ENCODE measurements around the gene TDRD7. TPM values are rescaled to one million over a fixed set of nuclear protein-coding genes. Genes with fewer than 3 reads are reported as not detected.
A peak's percentile ranks its signal among the peaks of the same experiment; 100 is the strongest.

The TDRD7 gene
- total and polyA plus RNA-seq, 9 of the 15 experiments (the other 6 are each of a cell fraction or from before 2014, with no cell fraction given): 2.2 to 7.7 (median 5.2) TPM

GRCh38 chr9:97528529-97529230 lies 116.8 kb downstream of the TDRD7 start:
- Histone ChIP-seq H3K4me3 (no peak overlapping the region), H4K20me1 (replicated peaks; ENCODE audit: control insufficient read depth, insufficient read depth, low read length) (0 out of 2 replicates have a peak, but pooled peaks cover 5% of the 10 kb centered on the region), H3K27ac (ENCODE audit: extremely low read depth, low read depth, low read length) (no peak overlapping the region), H3K9ac (ENCODE audit: insufficient read depth in 1 of 2, low read depth in 2 of 2, low read length in 2 of 2) (no peak overlapping the region), H3K9me1 (ENCODE audit: control insufficient read depth, insufficient read depth, low read length) (no peaks in the 10 kb centered on the region), H2AFZ (ENCODE audit: low read depth, low read length) (no peak overlapping the region), H3K36me3 (ENCODE audit: control insufficient read depth, insufficient read depth, low read length) (peaks cover 88% of the 10 kb centered on the region), H3K4me1 (replicated peaks in 1 of 2; ENCODE audit: control insufficient read depth in 2 of 2, insufficient read depth in 2 of 2, low read length in 2 of 2) (no peaks in the 10 kb centered on the region), H3K9me3 (replicated peaks; ENCODE audit: control insufficient read depth, insufficient read depth, low read depth, low read length) (no peaks in the 10 kb centered on the region), H3K79me2 (ENCODE audit: control insufficient read depth, insufficient read depth, low read length) (no peaks in the 10 kb centered on the region), H3K27me3 (ENCODE audit: control insufficient read depth in 2 of 2, insufficient read depth in 2 of 2, low read length in 2 of 2) (no peaks in the 10 kb centered on the region), H3K4me2 (ENCODE audit: insufficient read depth, low read length) (no peak overlapping the region)
- POLR2A ChIA-PET: interaction anchor here (1.0 to 1.5 kb wide), 3 partner anchors 10 to 20 kb away, joined by 4 to 7 read pairs (median 4); no protein-coding TSS in a partner anchor
- WGBS (ENCODE audit: insufficient coverage, low coverage, missing lambda C conversion rate): 75% methylated on average over 8 of the region's 8 CpGs
- ATAC-seq (0 out of 3 replicates have a peak, but pooled peaks have one; percentile 35), FAIRE-seq (no peak), DNase-seq (ENCODE audit: extremely low read depth in 1 of 4, low spot score in 3 of 4) (no peak)
- in situ Hi-C loops (cut with MboI) (no loop called here), intact Hi-C loops (cut with micrococcal nuclease) (no loop called here)
- CTCF ChIA-PET (ENCODE audit: low intra/inter-chr PET ratio): no interaction called here
- TF ChIP-seq HDAC2 (IDR thresholded peaks at IDR 0.05) (0 out of 2 replicates have a peak, but pooled peaks have one; percentile 27), RBM25 (IDR thresholded peaks at IDR 0.05; ENCODE audit: low read depth, low read length, severe bottlenecking) (peak; percentile 81), NR0B1 (IDR thresholded peaks at IDR 0.05; ENCODE audit: partially characterized antibody) (no peak), PTBP1 (IDR thresholded peaks at IDR 0.05; ENCODE audit: low read depth, low read length) (0 out of 2 replicates have a peak, but pooled peaks have one; percentile 25), BCOR (IDR thresholded peaks at IDR 0.05) (peak; percentile 60; the same call in 1 of the 2 replicates), KDM1A (IDR thresholded peaks at IDR 0.05) (peak; percentile 30 to 63; a peak in 2 of 4 replicates), ADNP (tag; IDR thresholded peaks at IDR 0.05) (peak; percentile 23; the same call in 1 of the 2 replicates)
- TF ChIP-seq, protein P1, sequence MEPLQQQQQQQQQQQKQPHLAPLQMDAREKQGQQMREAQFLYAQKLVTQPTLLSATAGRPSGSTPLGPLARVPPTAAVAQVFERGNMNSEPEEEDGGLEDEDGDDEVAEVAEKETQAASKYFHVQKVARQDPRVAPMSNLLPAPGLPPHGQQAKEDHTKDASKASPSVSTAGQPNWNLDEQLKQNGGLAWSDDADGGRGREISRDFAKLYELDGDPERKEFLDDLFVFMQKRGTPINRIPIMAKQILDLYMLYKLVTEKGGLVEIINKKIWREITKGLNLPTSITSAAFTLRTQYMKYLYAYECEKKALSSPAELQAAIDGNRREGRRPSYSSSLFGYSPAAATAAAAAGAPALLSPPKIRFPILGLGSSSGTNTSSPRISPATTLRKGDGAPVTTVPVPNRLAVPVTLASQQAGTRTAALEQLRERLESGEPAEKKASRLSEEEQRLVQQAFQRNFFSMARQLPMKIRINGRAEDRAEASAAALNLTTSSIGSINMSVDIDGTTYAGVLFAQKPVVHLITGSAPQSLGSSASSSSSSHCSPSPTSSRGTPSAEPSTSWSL (CRISPR knock-in tag; IDR thresholded peaks at IDR 0.05; ENCODE audit: borderline replicate concordance): no peak
- BruUV-seq (replicated peaks): no TSS peak

Data from K562 (cell line).